Fibroblast of peridontal ligament (primary cell): Measurements from ENCODE around the gene SLC6A6.

Source experiments
- DNase-seq: peaks from one replicate; pipeline ENCODE4 v3.0.0-alpha.2; 2010; ENCODE audit errors: extremely low read depth

The SLC6A6 gene

GRCh38 chr3:14482271-14482721 lies 79.9 kb downstream of the SLC6A6 start:
- DNase-seq = no peak

- no peak for DNase-seq
These were observed 80.9 kb downstream of the SLC6A6 start for GRCh38 chr3:14483286-14483685.

GRCh38 chr3:14484741-14485140 lies 82.3 kb downstream of the SLC6A6 start:
- no peak for DNase-seq

GRCh38 chr3:14485981-14486380 lies 83.6 kb downstream of the SLC6A6 start:
- DNase-seq = no peak

- no peak for DNase-seq
These were observed 84.1 kb downstream of the SLC6A6 start for GRCh38 chr3:14486460-14486859.

GRCh38 chr3:14487086-14487485 lies 84.7 kb downstream of the SLC6A6 start:
- no peak for DNase-seq

GRCh38 chr3:14487821-14488220 lies 85.4 kb downstream of the SLC6A6 start:
- DNase-seq = no peak

GRCh38 chr3:14488286-14489041 lies 86.1 kb downstream of the SLC6A6 start:
- DNase-seq = peak; percentile 16

- DNase-seq = no peak
These were observed 87.2 kb downstream of the SLC6A6 start for GRCh38 chr3:14489641-14490040.

GRCh38 chr3:14490255-14490654 lies 87.8 kb downstream of the SLC6A6 start:
- no peak for DNase-seq

GRCh38 chr3:14490831-14491230 lies 88.4 kb downstream of the SLC6A6 start:
- no peak for DNase-seq

- DNase-seq = no peak
These were observed 89.2 kb downstream of the SLC6A6 start for GRCh38 chr3:14491396-14492190.

- no peak for DNase-seq
These were observed 90.8 kb downstream of the SLC6A6 start for GRCh38 chr3:14492948-14493881.

GRCh38 chr3:14494279-14494972 lies 92.0 kb downstream of the SLC6A6 start:
- no peak for DNase-seq

GRCh38 chr3:14494973-14495300 lies 92.5 kb downstream of the SLC6A6 start:
- DNase-seq = no peak

GRCh38 chr3:14496351-14496750 lies 93.9 kb downstream of the SLC6A6 start:
- no peak for DNase-seq

- no peak for DNase-seq
These were observed 94.9 kb downstream of the SLC6A6 start for GRCh38 chr3:14497321-14497720.

GRCh38 chr3:14502472-14502871 lies 100.1 kb downstream of the SLC6A6 start:
- DNase-seq = no peak

GRCh38 chr3:14503033-14503705 lies 100.8 kb downstream of the SLC6A6 start:
- DNase-seq = no peak

GRCh38 chr3:14503706-14504065 lies 101.3 kb downstream of the SLC6A6 start:
- no peak for DNase-seq
